GM12878 (cell line): ENCODE results near the gene PELI2. TPM values are rescaled to one million over a fixed set of nuclear protein-coding genes. Genes with fewer than 3 reads are reported as not detected.

Source experiments
- GATAD2B ChIP-seq: fragments of 450-650 bp; conservative IDR thresholded peaks from 2 replicates; pipeline ENCODE4 v1.6.1; 2017; ENCODE audit warnings: low read depth, mild to moderate bottlenecking, moderate library complexity
- PAX8 ChIP-seq: fragments of 450-650 bp; IDR thresholded peaks from 2 replicates; pipeline ENCODE4 v1.6.1; 2017; ENCODE audit warnings: mild to moderate bottlenecking, moderate library complexity
- POLR2AphosphoS2 ChIP-seq: IDR thresholded peaks from 2 replicates; pipeline ENCODE4 v1.6.1; 2011; ENCODE audit warnings: low read depth, mild to moderate bottlenecking, low read length, improper control_type of control experiment, moderate library complexity
- RB1 ChIP-seq: fragments of 450-650 bp; formaldehyde crosslinking; IDR thresholded peaks from 2 replicates; pipeline ENCODE4 v1.6.1; 2017; ENCODE audit warnings: mild to moderate bottlenecking, borderline replicate concordance
- SRF ChIP-seq, 2 experiments: IDR thresholded peaks; 2 replicates each; pipeline ENCODE4 v1.6.1; 2011; ENCODE audit warnings: low read depth in 2 of 2, low read length in 2 of 2, mild to moderate bottlenecking in 1 of 2, moderate library complexity in 1 of 2
- polyA plus RNA-seq, 11 experiments: library from polyadenylated mRNA; depleted of rRNA in 4 of 11; unstranded in 6 of 11; stranded (reverse) in 5 of 11; fragments of >200 nt; fragmentation: Nextera tagmentation in 4 of 11; fragmentation: Illumina TruSeq in 1 of 11; extraction: Ambion mirVana in 4 of 11; extraction: Trizol in 1 of 11; gene quantifications; 1 replicate in 1 of 11; 2 replicates in 10 of 11; pipeline versions ENCODE4 v1.2.1 to v1.2.3, GENCODE V29; 2011 to 2016; ENCODE audit warnings: inconsistent platforms in 2 of 11, missing spikeins in 2 of 11, low read depth in 1 of 11
- total RNA-seq, 4 experiments: library from RNA; depleted of rRNA in 3 of 4; stranded (reverse); fragments of >200 nt in 3 of 4; fragmentation: Illumina TruSeq in 1 of 4; extraction: Trizol in 1 of 4; gene quantifications; 2 replicates each; pipeline versions ENCODE4 v1.2.1 to v1.2.3, GENCODE V29; 2013 to 2021
- TF ChIP-seq, protein P1 (sequence below): fragments of 450-650 bp; IDR thresholded peaks from 2 replicates; pipeline ENCODE4 v1.6.1; 2017; ENCODE audit warnings: mild to moderate bottlenecking, moderate library complexity
- TF ChIP-seq, protein P2 (sequence below): fragments of 450-650 bp; IDR thresholded peaks from 2 replicates; pipeline ENCODE4 v1.6.1; 2017; ENCODE audit warnings: mild to moderate bottlenecking, low read depth, inconsistent platforms; ENCODE audit not compliant: poor library complexity, severe bottlenecking

The PELI2 gene
- total and polyA plus RNA-seq, 10 of the 15 experiments (the other 5 are each of a cell fraction or from before 2014, with no cell fraction given) = under 0.01 to 0.10 (median 0.01) TPM; not detected in 3

DNA sequence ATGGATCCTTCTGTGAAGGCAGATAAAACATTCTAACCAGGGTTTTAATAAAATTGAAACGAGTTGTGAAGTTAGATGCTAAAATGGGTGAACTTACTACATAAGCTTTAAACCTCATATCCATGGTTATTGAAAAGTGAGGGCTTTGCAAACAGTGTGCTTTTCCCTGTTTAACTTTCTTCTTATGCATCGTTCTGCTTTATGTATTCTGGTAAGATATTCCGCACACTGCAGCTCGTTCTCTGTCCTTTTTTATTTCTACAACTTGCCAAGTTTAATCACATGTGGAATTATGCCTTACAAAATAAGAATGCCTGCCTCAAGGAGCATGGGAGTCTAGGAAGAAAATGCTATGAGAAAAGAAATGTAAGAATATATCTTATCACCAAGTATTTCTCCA lies 30.9 kb downstream of the PELI2 start (continued):
- TF ChIP-seq, protein P1, sequence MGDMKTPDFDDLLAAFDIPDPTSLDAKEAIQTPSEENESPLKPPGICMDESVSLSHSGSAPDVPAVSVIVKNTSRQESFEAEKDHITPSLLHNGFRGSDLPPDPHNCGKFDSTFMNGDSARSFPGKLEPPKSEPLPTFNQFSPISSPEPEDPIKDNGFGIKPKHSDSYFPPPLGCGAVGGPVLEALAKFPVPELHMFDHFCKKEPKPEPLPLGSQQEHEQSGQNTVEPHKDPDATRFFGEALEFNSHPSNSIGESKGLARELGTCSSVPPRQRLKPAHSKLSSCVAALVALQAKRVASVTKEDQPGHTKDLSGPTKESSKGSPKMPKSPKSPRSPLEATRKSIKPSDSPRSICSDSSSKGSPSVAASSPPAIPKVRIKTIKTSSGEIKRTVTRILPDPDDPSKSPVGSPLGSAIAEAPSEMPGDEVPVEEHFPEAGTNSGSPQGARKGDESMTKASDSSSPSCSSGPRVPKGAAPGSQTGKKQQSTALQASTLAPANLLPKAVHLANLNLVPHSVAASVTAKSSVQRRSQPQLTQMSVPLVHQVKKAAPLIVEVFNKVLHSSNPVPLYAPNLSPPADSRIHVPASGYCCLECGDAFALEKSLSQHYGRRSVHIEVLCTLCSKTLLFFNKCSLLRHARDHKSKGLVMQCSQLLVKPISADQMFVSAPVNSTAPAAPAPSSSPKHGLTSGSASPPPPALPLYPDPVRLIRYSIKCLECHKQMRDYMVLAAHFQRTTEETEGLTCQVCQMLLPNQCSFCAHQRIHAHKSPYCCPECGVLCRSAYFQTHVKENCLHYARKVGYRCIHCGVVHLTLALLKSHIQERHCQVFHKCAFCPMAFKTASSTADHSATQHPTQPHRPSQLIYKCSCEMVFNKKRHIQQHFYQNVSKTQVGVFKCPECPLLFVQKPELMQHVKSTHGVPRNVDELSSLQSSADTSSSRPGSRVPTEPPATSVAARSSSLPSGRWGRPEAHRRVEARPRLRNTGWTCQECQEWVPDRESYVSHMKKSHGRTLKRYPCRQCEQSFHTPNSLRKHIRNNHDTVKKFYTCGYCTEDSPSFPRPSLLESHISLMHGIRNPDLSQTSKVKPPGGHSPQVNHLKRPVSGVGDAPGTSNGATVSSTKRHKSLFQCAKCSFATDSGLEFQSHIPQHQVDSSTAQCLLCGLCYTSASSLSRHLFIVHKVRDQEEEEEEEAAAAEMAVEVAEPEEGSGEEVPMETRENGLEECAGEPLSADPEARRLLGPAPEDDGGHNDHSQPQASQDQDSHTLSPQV = no peak
- TF ChIP-seq PAX8 (no peak), GATAD2B (no peak), RB1 (no peak), POLR2AphosphoS2 (no peak), SRF (IDR thresholded peaks at IDR 0.05; ENCODE audit: low read depth in 2 of 2, low read length in 2 of 2) (no peak)
- TF ChIP-seq, protein P2, sequence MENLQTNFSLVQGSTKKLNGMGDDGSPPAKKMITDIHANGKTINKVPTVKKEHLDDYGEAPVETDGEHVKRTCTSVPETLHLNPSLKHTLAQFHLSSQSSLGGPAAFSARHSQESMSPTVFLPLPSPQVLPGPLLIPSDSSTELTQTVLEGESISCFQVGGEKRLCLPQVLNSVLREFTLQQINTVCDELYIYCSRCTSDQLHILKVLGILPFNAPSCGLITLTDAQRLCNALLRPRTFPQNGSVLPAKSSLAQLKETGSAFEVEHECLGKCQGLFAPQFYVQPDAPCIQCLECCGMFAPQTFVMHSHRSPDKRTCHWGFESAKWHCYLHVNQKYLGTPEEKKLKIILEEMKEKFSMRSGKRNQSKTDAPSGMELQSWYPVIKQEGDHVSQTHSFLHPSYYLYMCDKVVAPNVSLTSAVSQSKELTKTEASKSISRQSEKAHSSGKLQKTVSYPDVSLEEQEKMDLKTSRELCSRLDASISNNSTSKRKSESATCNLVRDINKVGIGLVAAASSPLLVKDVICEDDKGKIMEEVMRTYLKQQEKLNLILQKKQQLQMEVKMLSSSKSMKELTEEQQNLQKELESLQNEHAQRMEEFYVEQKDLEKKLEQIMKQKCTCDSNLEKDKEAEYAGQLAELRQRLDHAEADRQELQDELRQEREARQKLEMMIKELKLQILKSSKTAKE = no peak
- TF ChIP-seq, all 136 proteins: peak for 0
